ENCODE results near the gene ZNF69. TPM values are rescaled to one million over a fixed set of nuclear protein-coding genes. Genes with fewer than 3 reads are reported as not detected.
"Not testable (repeated sequence)": the region's sequence is repeated elsewhere in the genome, so short reads cannot be mapped to it uniquely, and the experiment has no call there.

Gene ZNF69
- total and polyA plus RNA-seq, 4 donors = 2.5 to 12.0 (median 8.9) TPM

GRCh38 chr19:11873762-11874161 lies 13.8 kb upstream of the ZNF69 start:
- H3K27ac ChIP-seq (ENCODE audit: low read depth in 1 of 2, low read length in 2 of 2) = no peak overlapping the region
- peaks cover 4 to 23% (median 11%) of the 10 kb centered on the region in 4 donors for H3K9me3 ChIP-seq (ENCODE audit: control insufficient read depth in 4 of 4, low read length in 3 of 4)
- H3K27me3 ChIP-seq (ENCODE audit: control insufficient read depth in 4 of 4, insufficient read depth in 4 of 4, low read length in 3 of 4) = no peaks in the 10 kb centered on the region
- H3K4me1 ChIP-seq (ENCODE audit: control insufficient read depth in 4 of 4, insufficient read depth in 4 of 4, low read length in 3 of 4) = no peaks in the 10 kb centered on the region
- TF ChIP-seq ATF3 (IDR thresholded peaks at IDR 0.05) (no peak), JUND (IDR thresholded peaks at IDR 0.05) (no peak), ZBTB33 (IDR thresholded peaks at IDR 0.05) (no peak), SP1 (IDR thresholded peaks at IDR 0.05) (no peak), NR2F2 (IDR thresholded peaks at IDR 0.05) (no peak), MAX (IDR thresholded peaks at IDR 0.05) (no peak), FOXA1 (IDR thresholded peaks at IDR 0.05) (no peak), HNF4A (conservative IDR thresholded peaks at IDR 0.05) (no peak), TAF1 (conservative IDR thresholded peaks at IDR 0.05) (no peak), HNF4G (IDR thresholded peaks at IDR 0.05) (no peak), EGR1 (IDR thresholded peaks at IDR 0.05; ENCODE audit: low read depth in 2 of 2) (no peak), RAD21 (IDR thresholded peaks at IDR 0.05) (no peak), GABPA (IDR thresholded peaks at IDR 0.05 in 1 of 2, conservative IDR thresholded peaks at IDR 0.05 in 1 of 2) (no peak), CTCF (IDR thresholded peaks at IDR 0.05; ENCODE audit: low read depth, low read length, missing input control) (no peak)
- TF ChIP-seq, protein P1, sequence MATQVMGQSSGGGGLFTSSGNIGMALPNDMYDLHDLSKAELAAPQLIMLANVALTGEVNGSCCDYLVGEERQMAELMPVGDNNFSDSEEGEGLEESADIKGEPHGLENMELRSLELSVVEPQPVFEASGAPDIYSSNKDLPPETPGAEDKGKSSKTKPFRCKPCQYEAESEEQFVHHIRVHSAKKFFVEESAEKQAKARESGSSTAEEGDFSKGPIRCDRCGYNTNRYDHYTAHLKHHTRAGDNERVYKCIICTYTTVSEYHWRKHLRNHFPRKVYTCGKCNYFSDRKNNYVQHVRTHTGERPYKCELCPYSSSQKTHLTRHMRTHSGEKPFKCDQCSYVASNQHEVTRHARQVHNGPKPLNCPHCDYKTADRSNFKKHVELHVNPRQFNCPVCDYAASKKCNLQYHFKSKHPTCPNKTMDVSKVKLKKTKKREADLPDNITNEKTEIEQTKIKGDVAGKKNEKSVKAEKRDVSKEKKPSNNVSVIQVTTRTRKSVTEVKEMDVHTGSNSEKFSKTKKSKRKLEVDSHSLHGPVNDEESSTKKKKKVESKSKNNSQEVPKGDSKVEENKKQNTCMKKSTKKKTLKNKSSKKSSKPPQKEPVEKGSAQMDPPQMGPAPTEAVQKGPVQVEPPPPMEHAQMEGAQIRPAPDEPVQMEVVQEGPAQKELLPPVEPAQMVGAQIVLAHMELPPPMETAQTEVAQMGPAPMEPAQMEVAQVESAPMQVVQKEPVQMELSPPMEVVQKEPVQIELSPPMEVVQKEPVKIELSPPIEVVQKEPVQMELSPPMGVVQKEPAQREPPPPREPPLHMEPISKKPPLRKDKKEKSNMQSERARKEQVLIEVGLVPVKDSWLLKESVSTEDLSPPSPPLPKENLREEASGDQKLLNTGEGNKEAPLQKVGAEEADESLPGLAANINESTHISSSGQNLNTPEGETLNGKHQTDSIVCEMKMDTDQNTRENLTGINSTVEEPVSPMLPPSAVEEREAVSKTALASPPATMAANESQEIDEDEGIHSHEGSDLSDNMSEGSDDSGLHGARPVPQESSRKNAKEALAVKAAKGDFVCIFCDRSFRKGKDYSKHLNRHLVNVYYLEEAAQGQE (IDR thresholded peaks at IDR 0.05) = no peak
- no peak overlapping the region for H3K9ac ChIP-seq (ENCODE audit: low read depth in 1 of 2, low read length in 2 of 2)
- H3K36me3 ChIP-seq (ENCODE audit: control insufficient read depth in 4 of 4, insufficient read depth in 3 of 4, low read depth in 1 of 4, low read length in 3 of 4) = peaks cover 0 to 1% (median 0%) of the 10 kb centered on the region in 4 donors
- no peak overlapping the region for H3K4me3 ChIP-seq (ENCODE audit: low read depth in 1 of 3, low read length in 3 of 3)
- 78% methylated on average over 1 of the region's 1 CpG for WGBS
- no peak for DNase-seq (ENCODE audit: low spot score)

DNA sequence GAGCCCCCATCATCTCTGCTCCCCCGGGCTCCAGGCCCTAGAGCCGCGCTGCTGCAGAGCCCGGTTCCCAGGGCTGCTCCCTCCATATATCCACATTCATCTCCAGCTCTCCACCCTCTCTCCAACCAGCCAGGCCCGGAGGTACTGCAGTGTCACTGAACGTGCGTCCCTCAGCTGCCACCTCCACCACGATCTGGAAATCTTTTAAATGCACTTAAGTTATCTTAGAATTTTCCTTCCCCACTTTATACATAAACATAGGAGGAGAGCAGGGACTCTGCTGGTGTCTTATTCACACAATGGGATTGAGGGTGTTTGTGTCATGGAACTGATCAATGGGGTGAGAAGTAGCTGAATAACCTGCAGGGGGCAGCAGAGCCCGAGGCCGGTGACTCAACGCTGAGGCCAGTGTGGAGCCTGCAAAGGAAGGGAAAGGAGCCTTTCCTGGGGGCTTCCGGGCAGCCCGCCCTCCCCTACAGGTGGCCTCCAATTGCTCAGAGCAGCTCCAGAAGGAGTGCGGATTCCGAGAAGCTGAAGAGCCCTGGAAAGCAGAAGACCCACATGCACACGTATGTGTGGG lies 7.8 kb upstream of the ZNF69 start:
- 77% methylated on average over 16 of the region's 16 CpGs for WGBS
- not testable (repeated sequence) for H3K9ac ChIP-seq (ENCODE audit: low read depth in 1 of 2, low read length in 2 of 2); H3K27ac ChIP-seq (ENCODE audit: low read depth in 1 of 2, low read length in 2 of 2); H3K4me1 ChIP-seq (ENCODE audit: control insufficient read depth in 4 of 4, insufficient read depth in 4 of 4, low read length in 3 of 4); H3K9me3 ChIP-seq (ENCODE audit: control insufficient read depth in 4 of 4, low read length in 3 of 4); H3K36me3 ChIP-seq (ENCODE audit: control insufficient read depth in 4 of 4, insufficient read depth in 3 of 4, low read depth in 1 of 4, low read length in 3 of 4); H3K27me3 ChIP-seq (ENCODE audit: control insufficient read depth in 4 of 4, insufficient read depth in 4 of 4, low read length in 3 of 4); H3K4me3 ChIP-seq (ENCODE audit: low read depth in 1 of 3, low read length in 3 of 3)
- peak; percentile 44 for DNase-seq (ENCODE audit: low spot score)
- TF ChIP-seq RAD21 (IDR thresholded peaks at IDR 0.05) = peak; percentile 14 to 41

Measured in liver (tissue), 9 donors.